ENCODE results near the gene DDX6. TPM values are rescaled to one million over a fixed set of nuclear protein-coding genes. Genes with fewer than 3 reads are reported as not detected.

Gene DDX6
- total RNA-seq, 1 experiment from 2014 or later, result 59.4 TPM

- Histone ChIP-seq H3K79me2 (ENCODE audit: low read length) (no peaks in the 10 kb centered on the region), H3K4me3 (ENCODE audit: low read length) (no peak overlapping the region), H3K4me2 (ENCODE audit: low read length) (no peak overlapping the region), H4K20me1 (ENCODE audit: low read length) (no peaks in the 10 kb centered on the region), H3K27me3 (ENCODE audit: low read length) (peaks cover 11% of the 10 kb centered on the region; the same call in 1 of the 2 replicates), H3K4me1 (ENCODE audit: insufficient read depth, low read length) (no peaks in the 10 kb centered on the region), H3K36me3 (ENCODE audit: low read depth, low read length) (no peaks in the 10 kb centered on the region), H3K9me3 (ENCODE audit: low read length) (no peaks in the 10 kb centered on the region), H3K9me2 (replicated peaks; ENCODE audit: low read length) (no peaks in the 10 kb centered on the region), H3K9ac (ENCODE audit: low read length) (no peak overlapping the region), H2AFZ (ENCODE audit: low read length) (no peak overlapping the region), H3F3A (ENCODE audit: low read length, unreplicated experiment) (no peaks in the 10 kb centered on the region), H3K27ac (ENCODE audit: low read length) (no peak overlapping the region)
- DNase-seq (no peak), ATAC-seq (no peak)
- BruUV-seq (replicated peaks), result no TSS peak
- intact Hi-C loops (cut with micrococcal nuclease), result no loop called here
- TF ChIP-seq EZH2 (IDR thresholded peaks at IDR 0.05; ENCODE audit: low read length, unreplicated experiment) (no peak), CTCF (conservative IDR thresholded peaks at IDR 0.05; ENCODE audit: low read depth, low read length) (no peak), EZH2phosphoT487 (IDR thresholded peaks at IDR 0.05; ENCODE audit: borderline replicate concordance, low read length) (no peak)
- ChIA-PET POLR2A (ENCODE audit: unreplicated experiment) (no interaction called here), CTCF (no interaction called here)
Observed at GRCh38 chr11:118706546-118706825, 84.5 kb downstream of the DDX6 start.

GRCh38 chr11:118705791-118706545 lies 85.0 kb downstream of the DDX6 start:
- intact Hi-C loops (cut with micrococcal nuclease), result no loop called here
- ATAC-seq (no peak), DNase-seq (no peak)
- H2AFZ ChIP-seq (ENCODE audit: low read length), result no peak overlapping the region
- POLR2A ChIA-PET (ENCODE audit: unreplicated experiment), result interaction anchor here (0.5 kb wide), 1 partner anchor 87 kb away, joined by 3 read pairs; no protein-coding TSS in a partner anchor
- no peaks in the 10 kb centered on the region for H4K20me1 ChIP-seq (ENCODE audit: low read length)
- no peak overlapping the region for H3K4me3 ChIP-seq (ENCODE audit: low read length)
- BruUV-seq (replicated peaks), result no TSS peak
- CTCF ChIA-PET, result interaction anchor here (0.6 kb wide), 3 partner anchors 11 to 154 kb away, joined by 4 to 11 read pairs (median 5); no protein-coding TSS in a partner anchor
- no peak overlapping the region for H3K4me2 ChIP-seq (ENCODE audit: low read length)
- no peaks in the 10 kb centered on the region for H3F3A ChIP-seq (ENCODE audit: low read length, unreplicated experiment)
- TF ChIP-seq EZH2 (IDR thresholded peaks at IDR 0.05; ENCODE audit: low read length, unreplicated experiment), result no peak
- no peak for TF ChIP-seq EZH2phosphoT487 (IDR thresholded peaks at IDR 0.05; ENCODE audit: borderline replicate concordance, low read length)
- no peak for TF ChIP-seq CTCF (conservative IDR thresholded peaks at IDR 0.05; ENCODE audit: low read depth, low read length)
- no peaks in the 10 kb centered on the region for H3K79me2 ChIP-seq (ENCODE audit: low read length)
- no peaks in the 10 kb centered on the region for H3K9me3 ChIP-seq (ENCODE audit: low read length)
- H3K9me2 ChIP-seq (replicated peaks; ENCODE audit: low read length), result no peaks in the 10 kb centered on the region
- no peak overlapping the region for H3K9ac ChIP-seq (ENCODE audit: low read length)
- H3K4me1 ChIP-seq (ENCODE audit: insufficient read depth, low read length), result no peaks in the 10 kb centered on the region
- H3K36me3 ChIP-seq (ENCODE audit: low read depth, low read length), result no peaks in the 10 kb centered on the region
- no peak overlapping the region for H3K27ac ChIP-seq (ENCODE audit: low read length)
- peaks cover 11% of the 10 kb centered on the region; the same call in 1 of the 2 replicates for H3K27me3 ChIP-seq (ENCODE audit: low read length)

- H3K9ac ChIP-seq (ENCODE audit: low read length), result no peak overlapping the region
- intact Hi-C loops (cut with micrococcal nuclease), result no loop called here
- H3K27me3 ChIP-seq (ENCODE audit: low read length), result peaks cover 5% of the 10 kb centered on the region; the same call in 1 of the 2 replicates
- BruUV-seq (replicated peaks), result no TSS peak
- POLR2A ChIA-PET (ENCODE audit: unreplicated experiment), result interaction anchor here (0.5 kb wide), 1 partner anchor 87 kb away, joined by 3 read pairs; no protein-coding TSS in a partner anchor
- CTCF ChIA-PET, result interaction anchor here (0.6 to 1.8 kb wide), 5 partner anchors 10 to 155 kb away, joined by 3 to 11 read pairs (median 4); no protein-coding TSS in a partner anchor
- no peak overlapping the region for H3K27ac ChIP-seq (ENCODE audit: low read length)
- ATAC-seq, result no peak
- H3K4me2 ChIP-seq (ENCODE audit: low read length), result no peak overlapping the region
- no peaks in the 10 kb centered on the region for H3K36me3 ChIP-seq (ENCODE audit: low read depth, low read length)
- no peaks in the 10 kb centered on the region for H3K9me3 ChIP-seq (ENCODE audit: low read length)
- no peaks in the 10 kb centered on the region for H3K9me2 ChIP-seq (replicated peaks; ENCODE audit: low read length)
- no peak for TF ChIP-seq EZH2phosphoT487 (IDR thresholded peaks at IDR 0.05; ENCODE audit: borderline replicate concordance, low read length)
- TF ChIP-seq EZH2 (IDR thresholded peaks at IDR 0.05; ENCODE audit: low read length, unreplicated experiment), result no peak
- no peak for TF ChIP-seq CTCF (conservative IDR thresholded peaks at IDR 0.05; ENCODE audit: low read depth, low read length)
- no peak overlapping the region for H3K4me3 ChIP-seq (ENCODE audit: low read length)
- no peak for DNase-seq
- H3K79me2 ChIP-seq (ENCODE audit: low read length), result no peaks in the 10 kb centered on the region
- no peaks in the 10 kb centered on the region for H3K4me1 ChIP-seq (ENCODE audit: insufficient read depth, low read length)
- H2AFZ ChIP-seq (ENCODE audit: low read length), result no peak overlapping the region
- H4K20me1 ChIP-seq (ENCODE audit: low read length), result no peaks in the 10 kb centered on the region
- no peaks in the 10 kb centered on the region for H3F3A ChIP-seq (ENCODE audit: low read length, unreplicated experiment)
Observed at GRCh38 chr11:118705111-118705741, 85.7 kb downstream of the DDX6 start.
